Measurements from ENCODE around the gene ZDHHC14.

GRCh38 chr6:157527471-157527907 is 146.5 kb downstream of the ZDHHC14 start:
- TF ChIP-seq RAD21 (IDR thresholded peaks at IDR 0.05; ENCODE audit: low read depth): no peak
- TF ChIP-seq REST (IDR thresholded peaks at IDR 0.05; ENCODE audit: low read depth): no peak
- no peak for TF ChIP-seq USF1 (IDR thresholded peaks at IDR 0.05)
- TF ChIP-seq MAX (IDR thresholded peaks at IDR 0.05): no peak
- TF ChIP-seq YY1 (IDR thresholded peaks at IDR 0.05; ENCODE audit: low read depth): no peak
- TF ChIP-seq EP300 (IDR thresholded peaks at IDR 0.05; ENCODE audit: borderline replicate concordance): no peak
- TF ChIP-seq TEAD4 (IDR thresholded peaks at IDR 0.05): no peak
- TF ChIP-seq EGR1 (IDR thresholded peaks at IDR 0.05): no peak
